Activated naive CD8-positive, alpha-beta T cell treated with anti-CD3 and anti-CD28 coated beads for 36 hours (primary cell): ENCODE results near the gene IFRD2. TPM values are rescaled to one million over a fixed set of nuclear protein-coding genes. Genes with fewer than 3 reads are reported as not detected.
"Not testable (repeated sequence)": the region's sequence is repeated elsewhere in the genome, so short reads cannot be mapped to it uniquely, and the experiment has no call there.

Experiments used
- DNase-seq: peaks from one replicate; pipeline ENCODE4 v3.0.0; 2021
- H3K27ac Mint-ChIP-seq: one replicate; pipeline ENCODE4 v1.8.0; 2022; ENCODE audit warnings: mild to moderate bottlenecking, moderate library complexity, mixed read lengths
- H3K27me3 Mint-ChIP-seq: one replicate; pipeline ENCODE4 v1.8.0; 2022; ENCODE audit warnings: mild to moderate bottlenecking, mixed read lengths
- H3K36me3 Mint-ChIP-seq: one replicate; pipeline ENCODE4 v1.8.0; 2021; ENCODE audit warnings: mild to moderate bottlenecking, mixed read lengths
- H3K4me1 Mint-ChIP-seq: one replicate; pipeline ENCODE4 v1.8.0; 2021; ENCODE audit warnings: mixed read lengths
- H3K4me3 Mint-ChIP-seq: one replicate; pipeline ENCODE4 v1.8.0; 2022; ENCODE audit warnings: mild to moderate bottlenecking, moderate library complexity, mixed read lengths
- H3K9me3 Mint-ChIP-seq: one replicate; pipeline ENCODE4 v1.8.0; 2022; ENCODE audit warnings: mixed read lengths
- total RNA-seq, 2 experiments: library from RNA; stranded (reverse); gene quantifications; one replicate each; pipeline ENCODE4 v1.2.3, GENCODE V29; 2021

Gene IFRD2
- total RNA-seq, 2 experiments from 2014 or later = 177 to 182 TPM

DNA sequence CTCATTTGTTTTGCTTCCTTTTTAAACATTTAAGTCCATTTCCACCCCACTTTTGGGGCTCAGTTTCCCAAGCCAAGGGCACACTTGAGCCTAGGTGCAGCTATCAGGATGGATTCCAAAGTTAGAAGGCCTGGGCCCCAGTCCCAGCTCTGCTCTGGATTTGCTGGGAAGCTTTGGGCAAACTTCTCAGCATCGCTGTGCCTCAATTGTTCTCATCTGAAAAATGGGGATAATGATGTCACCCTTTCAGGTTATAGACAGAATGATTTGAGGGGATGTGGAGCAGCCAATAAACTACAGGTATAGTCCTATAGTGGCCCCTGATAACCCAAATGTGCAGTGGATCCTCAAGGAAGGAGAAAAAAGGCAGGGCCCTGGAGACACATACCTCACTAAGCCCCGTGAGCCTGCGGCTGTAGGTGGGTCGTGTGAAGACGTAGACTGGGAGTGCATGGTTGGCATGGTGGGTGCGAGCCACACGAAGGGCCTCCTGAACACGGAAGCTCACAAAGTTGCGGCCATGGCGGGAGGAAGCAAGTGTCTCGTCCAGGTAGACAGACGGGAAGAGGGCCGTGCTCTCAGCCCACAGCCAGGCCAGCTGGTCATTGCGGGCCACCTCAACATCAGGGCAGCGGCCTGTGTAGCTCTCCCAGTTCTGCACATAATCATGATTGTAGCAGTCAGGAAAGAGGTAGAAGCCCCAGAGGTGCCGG, 27.1 kb upstream of the IFRD2 start:
- Mint-ChIP-seq H3K27me3 (no peaks in the 10 kb centered on the region), H3K4me1 (peaks cover 38% of the 10 kb centered on the region), H3K9me3 (no peaks in the 10 kb centered on the region), H3K4me3 (no peak overlapping the region), H3K36me3 (peaks cover 5% of the 10 kb centered on the region), H3K27ac (no peak overlapping the region)
- no peak for DNase-seq

DNA sequence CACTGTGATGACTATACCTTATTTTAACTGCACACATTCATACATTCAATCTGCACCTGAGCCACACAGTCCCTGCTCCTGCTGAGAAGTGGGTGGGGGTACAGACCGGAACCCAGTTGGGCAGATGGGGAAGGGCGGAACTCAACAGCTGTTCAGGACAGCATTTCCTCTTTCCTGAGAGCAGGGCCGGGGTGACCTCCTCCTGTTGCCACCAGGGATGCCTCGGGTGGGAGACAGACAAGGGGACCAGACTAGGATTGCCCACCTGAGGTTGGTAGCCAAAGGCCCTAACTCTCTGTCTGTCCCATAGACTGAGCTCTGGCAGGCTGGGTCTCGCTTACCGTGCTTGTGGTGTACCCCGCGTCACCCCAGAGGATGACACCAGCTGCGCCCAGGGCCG, 26.4 kb upstream of the IFRD2 start:
- Mint-ChIP-seq H3K27ac (no peak overlapping the region), H3K9me3 (no peaks in the 10 kb centered on the region), H3K4me3 (no peak overlapping the region), H3K36me3 (peaks cover 5% of the 10 kb centered on the region), H3K4me1 (peaks cover 35% of the 10 kb centered on the region), H3K27me3 (no peaks in the 10 kb centered on the region)
- no peak for DNase-seq

DNA sequence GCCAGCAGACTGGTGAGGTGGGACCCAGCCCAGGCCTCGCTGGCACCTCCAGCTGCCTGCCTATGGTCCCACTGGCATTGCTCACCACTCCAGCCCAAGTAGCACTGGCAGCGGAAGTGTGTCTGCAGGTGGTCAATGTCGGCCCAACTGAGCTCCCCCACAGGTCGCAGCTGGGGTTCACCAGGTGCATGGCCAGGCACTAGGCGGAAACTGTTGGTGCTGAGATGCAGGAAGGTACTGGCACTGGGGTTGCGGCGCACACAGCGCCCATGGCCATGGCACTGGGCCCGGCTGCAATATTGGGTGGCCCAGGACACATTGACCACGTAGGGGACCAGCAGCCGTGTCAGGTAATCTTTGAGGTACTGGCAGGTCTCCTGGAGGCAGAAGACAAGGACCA, 25.9 kb upstream of the IFRD2 start:
- no peaks in the 10 kb centered on the region for H3K27me3 Mint-ChIP-seq
- H3K4me1 Mint-ChIP-seq = peaks cover 33% of the 10 kb centered on the region
- H3K9me3 Mint-ChIP-seq = no peaks in the 10 kb centered on the region
- no peak overlapping the region for H3K27ac Mint-ChIP-seq
- no peak overlapping the region for H3K4me3 Mint-ChIP-seq
- H3K36me3 Mint-ChIP-seq = peaks cover 5% of the 10 kb centered on the region
- no peak for DNase-seq

DNA sequence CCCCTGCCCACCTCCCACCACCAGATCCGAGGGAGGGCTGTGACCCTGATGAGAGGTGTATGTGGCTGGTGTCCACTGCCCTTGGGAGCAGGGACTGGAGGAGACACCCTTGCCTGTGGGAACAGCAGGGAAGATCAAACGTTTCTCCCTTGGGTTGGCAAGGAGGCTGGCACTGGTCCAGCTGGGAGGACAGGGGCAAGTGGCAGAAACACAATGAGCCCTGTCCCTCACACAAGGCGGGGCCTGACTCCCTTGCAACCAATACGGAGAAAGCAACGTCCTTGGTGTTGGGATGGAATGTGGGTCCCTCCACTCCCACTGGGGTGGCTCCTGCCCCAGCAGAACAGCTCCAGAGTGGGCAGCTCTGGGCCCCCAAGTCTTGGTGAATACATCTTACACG, 25.1 kb upstream of the IFRD2 start:
- Mint-ChIP-seq H3K27ac (no peak overlapping the region), H3K4me3 (no peak overlapping the region), H3K9me3 (no peaks in the 10 kb centered on the region), H3K36me3 (peaks cover 5% of the 10 kb centered on the region), H3K4me1 (peaks cover 30% of the 10 kb centered on the region), H3K27me3 (no peaks in the 10 kb centered on the region)
- no peak for DNase-seq

DNA sequence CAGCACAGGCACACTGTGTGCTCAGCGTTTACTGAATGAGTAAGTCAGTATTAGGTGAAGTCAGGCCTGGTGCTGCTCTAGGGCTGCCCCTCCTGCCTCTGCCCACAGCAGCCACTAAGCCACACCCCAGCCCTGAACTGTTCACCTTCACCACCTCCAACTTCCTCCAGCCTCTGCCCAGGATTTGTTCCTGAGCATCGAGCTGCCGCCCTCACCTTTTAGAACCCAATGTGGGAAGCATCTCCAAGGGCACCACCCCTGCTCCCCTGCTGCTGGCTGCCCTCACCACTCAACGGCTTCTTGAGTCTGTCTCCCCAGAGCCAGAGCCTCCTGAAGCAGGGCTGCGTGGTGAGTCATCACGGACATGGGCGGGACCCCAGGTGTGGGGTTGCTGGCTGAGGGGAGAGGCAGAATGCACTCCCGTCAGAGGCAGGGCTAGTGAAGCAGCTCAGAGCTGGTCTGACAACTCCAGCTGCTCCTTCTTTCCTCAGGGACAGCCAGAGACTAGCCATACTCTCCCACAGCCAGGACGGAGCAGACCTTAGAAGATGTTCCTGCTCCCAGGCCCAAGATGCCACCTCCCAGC, 24.5 kb upstream of the IFRD2 start:
- Mint-ChIP-seq H3K4me3 (peak overlapping the region; percentile 46), H3K9me3 (no peaks in the 10 kb centered on the region), H3K27ac (peak overlapping the region; percentile 55), H3K36me3 (peaks cover 5% of the 10 kb centered on the region), H3K27me3 (no peaks in the 10 kb centered on the region), H3K4me1 (peaks cover 30% of the 10 kb centered on the region)
- peak; percentile 69 for DNase-seq

DNA sequence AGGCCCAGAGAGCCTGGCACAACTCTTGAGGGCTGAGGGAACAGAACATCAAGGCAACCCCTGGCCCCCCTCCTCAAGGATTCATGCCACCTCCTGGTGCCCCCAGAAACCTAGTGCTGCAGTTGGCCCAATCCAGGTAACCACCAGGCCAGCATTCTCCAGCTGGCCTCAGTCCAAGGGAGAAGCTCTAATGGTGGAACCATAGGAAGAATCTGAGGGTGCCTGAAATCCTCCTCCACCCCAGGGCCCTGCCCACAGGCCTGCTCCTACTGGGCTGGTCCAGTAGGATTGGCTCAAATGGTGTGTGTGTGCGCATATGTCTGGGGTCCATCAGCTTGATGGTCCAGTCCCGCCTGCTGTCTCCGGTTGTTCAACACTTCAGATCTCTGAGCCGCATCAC, 22.6 kb upstream of the IFRD2 start:
- Mint-ChIP-seq H3K36me3 (peaks cover 3% of the 10 kb centered on the region), H3K4me3 (no peak overlapping the region), H3K4me1 (peaks cover 25% of the 10 kb centered on the region), H3K27ac (no peak overlapping the region), H3K9me3 (no peaks in the 10 kb centered on the region), H3K27me3 (no peaks in the 10 kb centered on the region)
- DNase-seq = no peak

DNA sequence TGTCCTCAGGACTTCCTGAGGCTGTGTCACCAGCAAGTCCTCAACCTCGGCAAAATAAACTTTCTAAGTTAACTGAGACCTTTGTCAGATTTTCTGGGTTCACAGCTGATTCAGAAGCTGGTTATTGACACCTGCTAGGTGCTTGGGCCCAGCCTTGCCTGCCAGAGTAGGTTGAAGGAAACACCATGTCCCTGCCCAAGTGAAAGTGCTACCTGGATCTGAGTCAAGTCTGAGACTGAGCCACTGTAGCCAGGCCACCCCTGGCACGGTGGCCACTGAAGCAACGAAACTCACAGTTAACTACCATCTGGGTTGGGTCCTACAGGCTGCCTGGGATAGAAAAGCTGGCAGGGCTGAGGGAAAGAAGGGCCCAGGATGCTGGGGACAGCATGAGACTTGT, 22.1 kb upstream of the IFRD2 start:
- Mint-ChIP-seq H3K4me1 (peaks cover 22% of the 10 kb centered on the region), H3K27me3 (no peaks in the 10 kb centered on the region), H3K36me3 (peaks cover 3% of the 10 kb centered on the region), H3K27ac (no peak overlapping the region), H3K4me3 (no peak overlapping the region), H3K9me3 (no peaks in the 10 kb centered on the region)
- DNase-seq = no peak

DNA sequence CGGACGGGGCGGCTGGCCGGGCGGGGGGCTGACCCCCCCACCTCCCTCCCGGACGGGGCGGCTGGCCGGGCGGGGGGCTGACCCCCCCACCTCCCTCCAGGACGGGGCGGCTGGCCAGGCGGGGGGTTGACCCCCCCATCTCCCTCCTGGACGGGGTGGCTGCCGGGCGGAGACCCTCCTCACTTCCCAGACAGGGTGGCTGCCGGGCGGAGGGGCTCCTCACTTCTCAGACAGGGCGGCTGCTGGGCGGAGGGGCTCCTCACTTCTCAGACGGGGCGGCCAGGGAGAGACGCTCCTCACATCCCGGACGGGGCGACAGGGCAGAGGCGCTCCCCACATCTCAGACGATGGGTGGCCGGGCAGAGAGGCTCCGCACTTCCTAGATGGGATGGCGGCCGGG, 19.8 kb upstream of the IFRD2 start:
- DNase-seq, H3K27me3 Mint-ChIP-seq, H3K9me3 Mint-ChIP-seq, H3K36me3 Mint-ChIP-seq, H3K27ac Mint-ChIP-seq, H3K4me3 Mint-ChIP-seq: not testable (repeated sequence)
- peaks cover 13% of the 10 kb centered on the region for H3K4me1 Mint-ChIP-seq

DNA sequence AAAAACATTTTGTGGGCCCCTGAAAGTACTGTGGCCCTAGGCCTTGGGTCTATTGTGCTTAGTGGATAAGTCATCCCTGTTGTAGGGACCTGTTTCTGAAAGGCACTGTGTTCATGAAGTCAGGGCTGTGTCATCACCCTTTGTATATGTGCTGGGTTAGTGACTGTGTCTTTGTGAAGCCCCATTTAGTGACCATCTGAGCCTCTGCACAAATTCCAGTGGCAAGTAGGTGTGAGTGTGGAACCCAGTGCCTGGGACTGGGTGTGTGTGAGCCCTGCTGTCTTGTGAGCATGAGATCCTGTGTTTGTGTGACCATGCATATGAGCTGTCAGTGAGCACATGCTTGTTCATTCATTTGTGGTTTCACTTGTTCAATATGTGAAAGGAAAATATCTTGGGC, 12.4 kb upstream of the IFRD2 start:
- Mint-ChIP-seq H3K9me3 (peaks cover 1% of the 10 kb centered on the region), H3K27ac (no peak overlapping the region), H3K4me1 (peaks cover 17% of the 10 kb centered on the region), H3K36me3 (no peaks in the 10 kb centered on the region), H3K4me3 (no peak overlapping the region), H3K27me3 (no peaks in the 10 kb centered on the region)
- no peak for DNase-seq

DNA sequence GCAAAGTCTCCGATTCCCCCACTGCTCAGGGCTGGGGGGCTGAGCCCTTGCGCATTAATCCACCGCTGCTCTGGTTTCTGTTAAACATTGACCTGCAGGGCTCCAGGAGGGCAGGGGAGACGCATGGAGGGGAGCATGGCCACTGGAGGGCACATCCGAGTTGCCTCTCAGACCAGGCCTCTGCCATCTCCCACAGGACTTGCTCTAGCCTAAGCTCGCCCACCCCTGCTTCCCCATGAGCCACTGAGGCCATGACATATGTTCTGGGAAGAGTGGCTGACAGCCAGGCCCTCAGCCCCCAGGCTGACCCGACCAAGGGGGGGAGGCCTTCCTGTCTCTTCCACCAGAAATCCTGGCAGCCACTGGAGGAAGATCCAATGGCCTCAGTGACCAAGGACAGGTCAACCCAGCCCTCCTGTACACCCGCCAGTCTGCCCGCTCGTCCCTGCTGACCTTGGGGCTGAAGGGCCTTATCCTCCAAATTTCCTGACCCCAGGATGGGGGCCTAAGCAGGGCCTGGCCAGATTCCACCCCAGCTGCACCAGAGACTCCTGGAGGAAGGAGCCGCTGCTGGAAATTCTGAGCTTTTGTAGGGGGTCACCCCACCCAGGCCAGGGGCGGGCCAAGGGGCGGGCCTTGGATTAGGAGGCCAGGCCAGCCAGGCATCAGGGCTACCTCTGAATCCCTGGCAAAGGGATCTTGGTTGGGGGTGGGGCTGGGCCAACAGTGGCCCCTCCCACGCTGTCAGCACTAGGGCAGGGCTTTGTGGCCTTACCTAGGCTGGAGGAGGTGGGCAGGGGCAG, 11.0 kb upstream of the IFRD2 start, which contains the start of gene HYAL1:
Gene HYAL1, minus strand, starts transcription at position 562 of the 803 bp plus-strand sequence. CDS start 618 bp downstream, outside the sequence.
- no peak for DNase-seq
- H3K9me3 Mint-ChIP-seq = no peaks in the 10 kb centered on the region
- peaks cover 18% of the 10 kb centered on the region for H3K4me1 Mint-ChIP-seq
- no peaks in the 10 kb centered on the region for H3K36me3 Mint-ChIP-seq
- no peaks in the 10 kb centered on the region for H3K27me3 Mint-ChIP-seq
- no peak within 1 kb of the TSS for H3K27ac Mint-ChIP-seq
- no peak within 1 kb of the TSS for H3K4me3 Mint-ChIP-seq

DNA sequence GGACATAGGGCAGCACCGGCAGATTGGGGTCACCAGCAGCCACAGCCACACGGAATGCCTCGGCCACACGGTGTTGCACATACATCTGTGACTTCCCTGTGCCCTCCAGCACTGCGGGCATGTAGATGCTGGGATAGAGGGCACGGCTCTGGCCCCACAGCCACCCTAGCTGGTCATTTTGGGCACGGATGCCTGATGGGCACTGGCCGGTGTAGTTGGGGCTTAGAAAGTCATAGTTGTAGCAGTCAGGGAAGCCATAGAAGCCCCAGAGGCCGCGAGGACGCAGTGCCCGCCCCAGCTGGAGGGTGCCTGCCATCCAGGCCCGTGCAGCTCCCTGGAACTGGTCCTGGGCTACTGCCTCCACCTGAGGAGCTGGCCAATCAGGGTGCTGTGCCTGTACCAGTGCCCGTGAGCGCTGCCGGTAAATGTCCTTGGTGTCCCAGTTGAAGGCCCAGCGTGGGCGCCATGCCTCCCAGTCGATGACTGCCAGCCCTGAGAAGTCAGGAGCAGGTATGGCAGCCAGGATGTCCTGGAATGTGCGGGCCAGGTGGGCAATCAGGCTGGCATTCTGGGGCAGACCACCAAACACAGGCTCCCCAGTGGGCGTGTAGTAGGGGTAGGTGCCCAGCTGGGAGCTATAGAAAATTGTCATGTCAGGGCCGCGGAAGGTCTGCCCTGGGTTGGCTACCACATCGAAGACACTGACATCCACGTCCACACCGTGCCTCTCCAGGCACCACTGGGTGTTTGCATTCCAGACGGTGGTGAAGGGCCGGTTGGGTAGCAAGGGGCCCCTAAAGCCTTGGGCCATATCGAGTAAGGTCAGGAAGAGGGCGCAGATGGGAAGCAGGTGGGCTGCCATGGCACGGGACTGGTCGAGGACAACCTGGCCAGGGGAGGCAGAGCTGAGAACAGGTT, 10.1 kb upstream of the IFRD2 start:
- Mint-ChIP-seq H3K4me3 (no peak overlapping the region), H3K36me3 (no peaks in the 10 kb centered on the region)

DNA sequence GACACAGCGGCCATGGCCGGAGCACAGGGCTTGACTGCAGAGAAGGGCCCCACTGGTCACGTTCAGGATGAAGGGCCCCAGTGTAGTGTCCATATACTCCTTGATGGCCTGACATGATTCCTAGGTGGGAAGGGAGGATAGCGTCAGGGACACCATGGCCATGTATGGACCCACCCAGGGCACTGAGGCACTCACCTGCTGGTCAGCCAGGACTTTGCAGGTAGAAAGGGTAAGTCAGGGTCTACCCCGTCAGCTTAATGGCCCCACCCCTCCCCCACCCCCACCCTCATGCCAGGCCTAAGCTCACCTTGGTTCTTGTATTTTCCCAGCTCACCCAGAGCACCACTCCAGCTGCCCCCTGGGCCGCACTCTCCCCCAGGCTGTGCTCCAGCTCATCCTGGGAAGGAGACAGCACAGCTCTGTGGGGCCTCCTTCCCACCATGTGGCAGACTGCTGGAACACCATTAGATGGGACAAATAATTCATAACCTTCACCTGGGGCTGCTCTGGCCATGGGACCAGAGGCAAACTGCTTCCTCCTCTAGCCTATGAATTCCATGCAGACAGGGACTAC, 8.5 kb upstream of the IFRD2 start:
- Mint-ChIP-seq H3K36me3 (peaks cover 4% of the 10 kb centered on the region), H3K27ac (peak overlapping the region; percentile 98), H3K4me1 (peaks cover 23% of the 10 kb centered on the region), H3K4me3 (peak overlapping the region; percentile 92), H3K27me3 (no peaks in the 10 kb centered on the region), H3K9me3 (no peaks in the 10 kb centered on the region)
- DNase-seq = no peak

More for the DNA sequence above, 10.1 kb upstream of the IFRD2 start:
- no peak for DNase-seq
- no peaks in the 10 kb centered on the region for H3K27me3 Mint-ChIP-seq
- peaks cover 23% of the 10 kb centered on the region for H3K4me1 Mint-ChIP-seq
- H3K9me3 Mint-ChIP-seq = no peaks in the 10 kb centered on the region
- no peak overlapping the region for H3K27ac Mint-ChIP-seq

DNA sequence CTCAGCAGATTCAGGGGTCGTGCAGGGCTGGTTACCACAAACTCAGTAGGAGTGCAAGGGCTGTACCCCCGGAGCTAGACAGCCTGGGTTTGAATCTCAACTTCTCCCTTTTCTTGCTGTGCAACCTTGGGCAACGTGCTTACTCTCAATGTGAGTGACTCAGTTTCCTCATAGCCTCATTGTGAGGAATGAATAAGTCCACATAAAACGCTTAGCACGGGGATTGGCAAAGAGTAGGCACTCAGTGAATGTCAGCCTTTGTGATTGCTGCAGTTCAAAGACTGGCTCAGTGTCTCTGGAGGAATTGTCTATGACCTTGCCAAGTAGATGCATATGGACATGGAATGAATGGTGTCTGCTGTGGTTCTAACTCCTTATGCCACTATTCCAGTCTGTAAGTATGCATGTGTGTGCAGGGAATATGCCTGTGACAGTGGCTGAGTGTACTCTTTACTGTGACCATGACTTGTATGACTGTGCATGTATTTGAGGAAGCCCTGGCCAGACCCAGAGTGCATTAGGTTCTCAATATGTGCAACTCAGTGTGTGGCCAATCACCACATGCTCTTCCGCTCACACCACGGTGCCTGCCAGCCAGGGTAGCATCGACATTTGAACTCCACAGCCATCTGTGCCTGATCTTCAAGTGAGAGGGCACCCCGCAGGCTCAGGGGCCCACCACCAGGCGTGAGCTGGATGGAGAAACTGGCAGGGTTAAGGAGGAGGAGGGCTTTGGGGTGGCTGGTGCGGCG, 7.9 kb upstream of the IFRD2 start:
- Mint-ChIP-seq H3K4me1 (peaks cover 23% of the 10 kb centered on the region), H3K27me3 (no peaks in the 10 kb centered on the region), H3K4me3 (peak overlapping the region; percentile 92), H3K9me3 (no peaks in the 10 kb centered on the region), H3K36me3 (peaks cover 4% of the 10 kb centered on the region), H3K27ac (peak overlapping the region; percentile 98)
- DNase-seq = no peak

DNA sequence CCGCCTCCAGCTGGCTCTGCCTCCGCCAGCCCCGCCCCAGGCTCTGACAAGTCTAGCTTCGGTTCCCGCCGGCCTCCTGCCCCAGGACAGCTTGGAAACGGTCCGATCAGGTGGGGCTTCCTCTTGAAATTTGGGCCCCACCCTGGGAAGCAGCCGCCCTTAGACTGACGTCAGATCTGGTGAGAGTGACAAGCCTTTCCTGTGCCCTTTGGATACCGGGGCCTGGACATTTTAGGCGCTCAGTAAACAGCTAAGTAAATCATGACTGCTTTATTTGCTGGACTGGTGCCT, 7.4 kb upstream of the IFRD2 start:
- DNase-seq = no peak
- Mint-ChIP-seq H3K9me3 (no peaks in the 10 kb centered on the region), H3K36me3 (peaks cover 4% of the 10 kb centered on the region), H3K4me3 (peak overlapping the region; percentile 92), H3K27me3 (no peaks in the 10 kb centered on the region), H3K4me1 (peaks cover 19% of the 10 kb centered on the region), H3K27ac (peak overlapping the region; percentile 98)
